Lower lobe of right lung (tissue), 2 donors: ENCODE measurements around the gene NCAM2. TPM values are rescaled to one million over a fixed set of nuclear protein-coding genes. Genes with fewer than 3 reads are reported as not detected.

Experiments used
- ATAC-seq, 2 donors: fragments of 200-7000 bp; cut with Tn5 transposase; one replicate each; pipeline ENCODE4 v1.9.1; 2020 to 2022; ENCODE audit warnings: mild to moderate bottlenecking in 2 of 2, moderate library complexity in 2 of 2
- DNase-seq: peaks from one replicate; pipeline ENCODE4 v3.0.0-alpha.2; 2020
- H3K27ac ChIP-seq: fragments of 200-600 bp; one replicate; pipeline ENCODE4 v1.8.0; 2022
- H3K27me3 ChIP-seq: fragments of 200-600 bp; one replicate; pipeline ENCODE4 v1.8.0; 2022; ENCODE audit warnings: low read depth
- H3K36me3 ChIP-seq: fragments of 200-600 bp; one replicate; pipeline ENCODE4 v1.8.0; 2022; ENCODE audit warnings: mild to moderate bottlenecking
- H3K4me1 ChIP-seq: fragments of 200-600 bp; one replicate; pipeline ENCODE4 v1.8.0; 2022
- H3K4me3 ChIP-seq: fragments of 200-600 bp; one replicate; pipeline ENCODE4 v1.8.0; 2022; ENCODE audit warnings: mild to moderate bottlenecking
- H3K9me3 ChIP-seq: fragments of 200-600 bp; one replicate; pipeline ENCODE4 v1.8.0; 2022
- intact Hi-C: fragments of 100-400 bp; cut with DNase I; formaldehyde crosslinking; loops from one replicate; pipeline ENCODE4 v1.11.0; 2022
- total RNA-seq: library from RNA; stranded (reverse); fragmentation: NEBNext Ultra II Directional; extraction: Animal tissue kit (Norgen Biotek cat#: 25700); gene quantifications from one replicate; pipeline ENCODE4 v1.2.1, GENCODE V29; 2021
- TF ChIP-seq, protein P1 (sequence below): fragments of 200-600 bp; IDR thresholded peaks from one replicate; pipeline ENCODE4 v1.8.0; 2022; ENCODE audit warnings: antibody characterized with exemption, mild to moderate bottlenecking
- donor health status: DM: no; HTN: yes; CAD: no; lungs with severe emphysema.

The NCAM2 gene
- total RNA-seq, 1 donor from 2014 or later = 8.8 TPM

DNA sequence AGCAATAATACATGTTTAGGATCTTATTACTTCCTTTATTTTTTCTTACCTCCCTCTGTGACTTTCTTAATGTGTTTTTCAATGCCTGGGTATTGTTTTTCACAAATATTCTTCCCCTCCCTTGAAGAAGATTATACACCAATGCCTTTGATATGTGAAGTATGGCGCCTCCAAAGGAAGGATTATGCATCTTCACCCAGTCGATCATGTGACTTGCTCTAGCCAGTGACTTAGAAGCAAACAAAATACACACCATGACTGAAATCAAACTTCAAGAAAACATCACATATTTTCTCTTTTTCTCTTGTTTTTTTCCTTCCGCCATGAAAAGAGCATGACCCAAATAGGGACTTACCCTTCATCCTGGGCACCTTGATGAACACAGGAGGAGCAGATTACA, 297.1 kb downstream of the NCAM2 start:
- DNase-seq (no peak), ATAC-seq (no peak)
- Histone ChIP-seq H3K4me1 (no peaks in the 10 kb centered on the region), H3K9me3 (no peaks in the 10 kb centered on the region), H3K27ac (no peak overlapping the region), H3K36me3 (no peaks in the 10 kb centered on the region), H3K27me3 (no peaks in the 10 kb centered on the region), H3K4me3 (no peak overlapping the region)
- intact Hi-C loops = no loop called here
- TF ChIP-seq, protein P1, sequence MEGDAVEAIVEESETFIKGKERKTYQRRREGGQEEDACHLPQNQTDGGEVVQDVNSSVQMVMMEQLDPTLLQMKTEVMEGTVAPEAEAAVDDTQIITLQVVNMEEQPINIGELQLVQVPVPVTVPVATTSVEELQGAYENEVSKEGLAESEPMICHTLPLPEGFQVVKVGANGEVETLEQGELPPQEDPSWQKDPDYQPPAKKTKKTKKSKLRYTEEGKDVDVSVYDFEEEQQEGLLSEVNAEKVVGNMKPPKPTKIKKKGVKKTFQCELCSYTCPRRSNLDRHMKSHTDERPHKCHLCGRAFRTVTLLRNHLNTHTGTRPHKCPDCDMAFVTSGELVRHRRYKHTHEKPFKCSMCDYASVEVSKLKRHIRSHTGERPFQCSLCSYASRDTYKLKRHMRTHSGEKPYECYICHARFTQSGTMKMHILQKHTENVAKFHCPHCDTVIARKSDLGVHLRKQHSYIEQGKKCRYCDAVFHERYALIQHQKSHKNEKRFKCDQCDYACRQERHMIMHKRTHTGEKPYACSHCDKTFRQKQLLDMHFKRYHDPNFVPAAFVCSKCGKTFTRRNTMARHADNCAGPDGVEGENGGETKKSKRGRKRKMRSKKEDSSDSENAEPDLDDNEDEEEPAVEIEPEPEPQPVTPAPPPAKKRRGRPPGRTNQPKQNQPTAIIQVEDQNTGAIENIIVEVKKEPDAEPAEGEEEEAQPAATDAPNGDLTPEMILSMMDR = no peak

DNA sequence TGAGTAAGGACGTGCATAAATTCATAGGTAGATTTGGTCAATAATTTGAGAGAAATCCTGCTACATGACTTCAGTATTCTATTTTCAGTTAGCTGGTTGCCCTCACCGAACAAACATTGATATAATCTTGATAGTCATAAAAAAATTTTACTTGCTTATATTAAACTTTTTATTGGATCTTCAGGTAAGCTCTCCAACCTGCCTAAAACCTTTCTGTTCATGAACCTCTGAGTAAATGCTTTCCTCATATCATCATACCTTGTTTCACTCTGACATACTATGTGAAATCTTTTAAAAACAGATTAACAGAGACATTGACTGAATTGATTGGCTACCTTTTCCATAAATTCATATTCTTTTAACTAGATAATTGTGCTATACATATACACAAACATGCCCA, 299.0 kb downstream of the NCAM2 start:
- TF ChIP-seq, protein P1 = no peak
- H3K4me3 ChIP-seq = no peak overlapping the region
- H3K9me3 ChIP-seq = no peaks in the 10 kb centered on the region
- H3K27me3 ChIP-seq = no peaks in the 10 kb centered on the region
- no peaks in the 10 kb centered on the region for H3K36me3 ChIP-seq
- no peak overlapping the region for H3K27ac ChIP-seq
- intact Hi-C loops = no loop called here
- H3K4me1 ChIP-seq = no peaks in the 10 kb centered on the region
- no peak for ATAC-seq
- DNase-seq = no peak

DNA sequence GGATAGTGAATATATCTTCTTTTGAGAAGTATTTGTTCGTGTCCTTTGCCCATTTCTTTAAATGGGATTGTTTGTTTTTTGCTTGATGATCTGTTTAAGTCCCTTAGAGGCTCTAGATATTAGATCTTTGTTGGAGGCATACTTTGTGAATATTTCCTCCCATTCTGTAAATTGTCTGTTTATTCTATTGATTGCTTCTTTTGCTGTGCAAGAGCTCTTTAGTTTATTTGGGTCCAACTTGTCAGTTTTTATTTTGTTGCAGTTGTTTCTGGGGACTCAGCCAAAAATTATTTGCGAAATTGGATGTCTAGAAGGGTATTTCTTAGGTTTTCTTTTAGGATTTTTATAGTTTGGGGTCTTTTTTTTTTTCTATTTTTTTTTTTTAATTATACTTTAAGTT, 302.8 kb downstream of the NCAM2 start:
- Histone ChIP-seq H3K9me3 (no peaks in the 10 kb centered on the region), H3K4me1 (no peaks in the 10 kb centered on the region), H3K27me3 (no peaks in the 10 kb centered on the region), H3K4me3 (no peak overlapping the region), H3K36me3 (no peaks in the 10 kb centered on the region), H3K27ac (no peak overlapping the region)
- ATAC-seq = no peak
- intact Hi-C loops = no loop called here
- no peak for DNase-seq
- TF ChIP-seq, protein P1 = no peak

DNA sequence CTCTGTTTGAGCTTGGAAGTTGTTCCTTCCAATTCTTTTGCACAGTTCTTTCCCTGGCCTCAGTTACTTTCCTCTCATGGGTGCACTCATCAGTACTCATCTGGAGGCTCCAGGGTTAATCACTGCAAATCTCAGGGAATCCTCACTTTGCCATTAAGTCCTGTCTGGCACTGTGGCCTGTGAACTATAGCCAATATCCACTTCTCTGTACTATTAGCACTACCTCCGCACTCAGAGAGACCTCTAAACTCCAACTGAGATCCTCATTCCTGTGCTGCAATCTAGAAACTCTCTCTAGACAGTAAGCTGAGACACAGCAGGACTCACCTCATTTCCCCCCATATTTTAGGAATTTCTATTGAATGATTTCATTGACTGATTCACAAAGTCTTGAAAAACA, 311.3 kb downstream of the NCAM2 start:
- no peaks in the 10 kb centered on the region for H3K36me3 ChIP-seq
- DNase-seq (no peak), ATAC-seq (no peak)
- H3K27me3 ChIP-seq = no peaks in the 10 kb centered on the region
- TF ChIP-seq, protein P1 = no peak
- no peaks in the 10 kb centered on the region for H3K4me1 ChIP-seq
- H3K9me3 ChIP-seq = no peaks in the 10 kb centered on the region
- H3K4me3 ChIP-seq = no peak overlapping the region
- no peak overlapping the region for H3K27ac ChIP-seq
- intact Hi-C loops = no loop called here

DNA sequence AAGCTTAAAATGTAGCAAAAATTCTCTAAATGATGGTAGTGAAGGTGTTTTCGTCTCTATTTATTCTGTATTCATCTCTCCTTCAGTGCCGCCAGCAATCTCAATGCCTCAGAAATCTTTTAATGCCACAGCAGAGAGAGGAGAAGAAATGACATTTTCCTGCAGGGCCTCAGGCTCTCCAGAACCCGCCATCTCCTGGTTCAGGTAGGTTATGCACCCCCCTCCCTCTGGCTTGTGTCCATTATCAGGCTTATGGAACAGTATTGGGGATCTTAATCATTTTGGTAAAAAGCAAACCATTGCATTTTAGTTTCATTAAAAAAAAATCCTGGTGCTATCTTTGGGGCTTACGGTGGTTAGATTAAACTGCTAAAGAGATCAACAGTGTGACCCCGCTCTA, 326.1 kb downstream of the NCAM2 start:
- TF ChIP-seq, protein P1 = no peak
- Histone ChIP-seq H3K27ac (no peak overlapping the region), H3K9me3 (no peaks in the 10 kb centered on the region), H3K36me3 (no peaks in the 10 kb centered on the region), H3K4me1 (no peaks in the 10 kb centered on the region), H3K27me3 (no peaks in the 10 kb centered on the region), H3K4me3 (no peak overlapping the region)
- DNase-seq = no peak
- intact Hi-C loops = no loop called here
- ATAC-seq = no peak

DNA sequence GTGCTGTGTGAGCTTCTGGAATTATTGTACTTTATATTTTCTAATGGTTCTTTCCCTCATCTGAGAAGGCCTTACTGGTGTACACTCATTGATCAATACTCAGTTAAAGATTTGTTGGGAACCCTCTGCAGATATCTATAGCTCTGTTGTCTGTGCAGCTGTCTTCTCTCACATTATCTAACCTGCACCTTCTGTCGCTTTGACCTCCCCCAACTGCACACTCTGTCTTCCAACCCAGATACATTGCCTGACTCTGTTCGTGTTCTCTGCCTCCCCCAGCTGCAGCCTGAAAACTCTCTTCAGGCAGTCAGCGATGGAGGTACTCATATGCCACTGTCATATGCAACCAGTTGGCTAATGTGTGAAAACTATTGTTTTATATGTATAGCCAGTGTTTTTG, 334.3 kb downstream of the NCAM2 start:
- Histone ChIP-seq H3K27ac (no peak overlapping the region), H3K36me3 (no peaks in the 10 kb centered on the region), H3K4me1 (no peaks in the 10 kb centered on the region), H3K9me3 (no peaks in the 10 kb centered on the region), H3K4me3 (no peak overlapping the region), H3K27me3 (no peaks in the 10 kb centered on the region)
- intact Hi-C loops = no loop called here
- no peak for ATAC-seq
- no peak for DNase-seq
- TF ChIP-seq, protein P1 = no peak
